HG02588 (cell line): ENCODE data around the gene CAMK2B.

ENCODE experiments used
- ATAC-seq: cut with Tn5 transposase; IDR thresholded peaks from one replicate; pipeline ENCODE4 v1.9.1; 2021; ENCODE audit warnings: mild to moderate bottlenecking, moderate library complexity; ENCODE audit not compliant: unreplicated experiment

The CAMK2B gene

DNA sequence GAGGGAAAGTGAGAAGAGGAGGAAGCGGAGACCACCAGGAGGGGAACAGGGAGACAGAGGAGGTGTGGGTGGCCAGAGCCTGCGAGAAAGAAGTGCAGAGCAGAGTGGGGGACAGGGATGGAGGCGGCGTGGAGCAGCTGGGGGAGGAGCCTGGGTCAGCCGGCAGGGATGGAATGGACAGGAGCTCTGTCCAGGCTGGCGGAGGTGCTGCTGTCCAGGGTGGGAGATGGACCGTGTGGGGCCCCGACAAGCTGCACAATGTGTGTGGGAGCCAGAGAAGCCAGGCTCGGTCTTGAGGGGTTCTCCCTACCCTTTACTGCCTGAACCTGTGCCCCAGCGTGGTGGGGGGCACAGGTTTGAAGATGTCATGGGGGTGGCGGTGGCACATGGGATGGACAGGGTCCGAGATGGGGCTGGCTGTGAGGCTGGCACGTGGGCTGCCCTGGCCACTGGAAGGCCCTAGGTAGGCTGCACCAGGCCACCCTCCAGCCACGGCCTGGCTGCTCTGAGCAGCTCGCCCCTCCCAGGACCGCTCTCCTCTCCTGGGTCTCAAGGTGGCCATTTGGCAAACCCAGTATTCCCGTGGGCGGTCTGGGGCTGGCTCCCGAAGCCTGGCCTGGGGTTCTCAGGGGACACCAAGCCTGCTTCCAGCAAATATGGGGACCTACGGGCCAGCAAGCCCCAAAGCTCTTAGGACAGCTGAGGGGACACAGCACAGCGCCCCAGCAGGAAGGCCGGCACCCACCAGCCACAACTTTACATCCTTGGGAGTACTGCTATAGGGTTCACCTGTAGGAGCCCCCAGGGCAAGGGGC, 92.3 kb downstream of the CAMK2B start:
- ATAC-seq = no peak

DNA sequence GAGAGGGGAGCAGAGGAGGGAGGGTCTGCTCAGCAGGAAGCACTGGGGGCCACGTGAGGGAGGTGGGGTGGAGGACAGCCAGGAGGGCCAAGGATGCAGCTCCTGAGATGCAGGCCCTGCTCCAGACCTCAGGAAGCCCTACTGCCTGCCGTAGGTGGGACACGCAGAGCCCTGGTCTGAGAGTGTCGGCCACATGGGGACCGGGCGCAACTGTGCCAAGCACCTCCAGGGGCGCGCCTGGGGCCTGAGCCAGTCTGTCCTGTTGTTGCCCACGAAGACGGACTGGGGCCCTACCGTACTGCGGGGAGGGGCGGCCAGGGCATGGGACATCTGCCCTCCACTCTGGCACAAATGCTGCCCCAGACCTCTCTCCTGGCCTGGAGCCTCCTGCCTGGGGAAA, 93.0 kb downstream of the CAMK2B start:
- ATAC-seq = no peak

DNA sequence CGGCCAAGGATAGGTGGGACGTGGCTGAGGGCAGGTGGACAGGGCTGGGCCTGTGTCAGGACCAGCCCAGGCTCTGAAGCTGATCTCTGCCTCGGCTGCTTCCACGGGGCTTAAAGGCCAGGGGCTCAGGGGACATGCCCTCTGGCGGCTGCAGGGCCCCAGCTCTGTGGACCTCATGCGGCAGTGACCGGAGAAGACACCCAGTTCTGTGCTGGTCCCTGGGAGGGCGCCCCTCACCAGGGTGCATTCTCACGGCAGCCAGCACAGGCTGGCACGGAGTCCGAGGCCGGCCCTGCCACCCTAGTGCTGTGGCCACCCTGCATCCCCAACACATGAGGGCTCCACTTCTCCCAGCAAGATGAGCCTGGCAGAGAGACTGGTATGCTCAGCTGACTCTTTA, 94.3 kb downstream of the CAMK2B start:
- no peak for ATAC-seq

DNA sequence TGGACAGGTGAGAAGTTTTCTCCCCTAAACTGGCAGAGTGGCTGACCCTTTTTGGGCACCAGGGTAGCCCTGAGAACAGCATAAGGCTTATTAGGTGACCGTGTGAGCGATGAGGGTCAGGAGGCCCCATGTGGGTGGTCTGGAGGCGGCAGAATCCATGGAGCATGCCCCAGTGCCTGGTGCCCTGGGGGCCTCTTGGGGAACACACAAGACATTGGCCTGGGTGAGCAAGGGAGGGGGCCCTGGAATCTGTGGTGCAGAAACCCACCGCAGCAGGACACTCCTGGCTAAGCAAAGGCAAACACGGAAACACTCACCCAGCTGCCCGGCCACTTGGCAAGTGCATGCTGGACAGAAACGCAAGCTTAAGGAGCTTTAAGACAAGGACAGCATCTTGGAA, 95.1 kb downstream of the CAMK2B start:
- ATAC-seq = no peak

DNA sequence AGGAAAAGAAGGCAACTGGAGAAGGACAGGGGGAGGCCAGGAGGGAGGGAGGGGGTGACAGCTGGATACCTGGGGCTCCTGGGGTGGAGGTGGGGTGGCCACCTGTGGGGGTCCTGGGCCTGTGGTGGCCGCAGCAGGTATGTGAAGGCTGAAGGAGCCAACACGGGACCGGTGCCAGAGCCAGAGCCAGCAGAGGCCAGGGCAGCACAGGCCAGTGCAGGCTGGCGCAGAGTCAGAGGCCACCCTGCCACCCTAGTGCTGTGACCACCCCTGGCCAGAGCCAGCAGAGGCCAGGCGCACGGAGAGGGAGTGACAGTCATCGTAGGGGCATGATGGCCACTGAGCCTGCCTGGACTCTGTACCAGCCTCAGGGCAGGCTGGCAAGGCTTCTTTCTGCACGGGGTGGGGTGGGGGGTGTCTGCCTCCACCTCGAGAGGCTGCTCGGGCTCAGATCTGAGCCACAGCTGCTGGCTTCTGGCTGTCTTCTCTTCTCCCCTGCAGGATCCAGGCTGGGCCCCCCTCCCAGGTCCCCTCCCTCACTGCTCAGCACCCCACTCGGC, 95.8 kb downstream of the CAMK2B start:
- no peak for ATAC-seq

DNA sequence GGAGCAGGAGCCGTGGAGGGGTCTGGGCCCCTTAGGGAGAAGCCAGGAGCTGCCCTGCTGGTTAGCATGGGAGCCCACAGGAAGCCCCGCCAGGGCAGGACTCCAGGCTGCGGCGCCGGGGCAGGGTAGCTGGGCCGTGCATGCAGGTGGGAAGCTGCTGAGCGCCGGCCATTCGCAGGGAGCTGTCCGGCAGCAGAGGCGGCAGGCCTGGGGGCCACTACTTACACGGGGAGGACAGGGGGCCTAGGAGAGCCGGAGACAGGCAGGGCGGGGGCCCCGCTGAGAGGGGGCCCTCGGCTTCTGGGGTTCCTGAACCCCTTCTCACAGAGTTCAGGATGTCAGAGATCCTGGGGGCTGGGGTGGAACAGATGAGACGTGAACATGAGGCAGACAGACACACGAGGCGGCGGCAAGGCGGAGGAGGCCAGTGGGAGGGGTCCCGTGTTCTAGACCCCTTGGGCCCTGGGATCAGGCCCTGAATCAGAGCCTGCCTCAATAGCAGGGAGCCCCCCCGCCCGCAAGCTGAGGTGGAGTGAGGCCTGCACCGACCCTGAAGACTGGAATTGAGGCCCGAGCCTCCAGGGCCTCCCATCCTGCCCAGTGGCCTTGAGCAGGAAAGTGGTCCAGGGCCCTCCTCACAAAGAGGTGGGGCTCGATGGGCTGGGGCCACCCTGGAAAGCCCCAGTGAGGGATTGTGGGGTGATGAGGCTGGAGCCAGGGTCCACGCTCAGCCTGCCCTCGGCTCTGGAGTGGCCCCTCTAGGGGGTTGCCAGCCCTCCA, 96.6 kb downstream of the CAMK2B start:
- ATAC-seq = no peak

DNA sequence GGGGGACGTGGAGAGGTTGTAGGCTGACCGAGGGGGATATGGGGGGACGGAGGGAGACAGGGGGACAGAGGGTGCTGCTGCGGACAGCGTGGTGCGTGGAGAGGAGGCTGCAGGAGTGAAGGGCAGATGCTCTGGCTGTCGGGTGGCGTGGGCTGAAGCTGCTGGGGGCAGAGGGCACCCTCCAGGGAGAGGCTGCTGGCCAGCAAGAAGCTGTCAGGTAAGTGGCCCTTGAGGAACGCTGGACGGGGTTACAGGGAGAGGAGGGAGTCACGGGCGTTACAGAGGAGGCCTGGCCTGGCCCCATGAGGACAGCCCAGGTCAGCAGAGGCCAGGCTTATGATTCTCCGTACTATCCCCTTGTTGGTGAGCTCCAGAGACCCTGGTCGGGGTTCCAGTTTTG, 97.5 kb downstream of the CAMK2B start:
- no peak for ATAC-seq

DNA sequence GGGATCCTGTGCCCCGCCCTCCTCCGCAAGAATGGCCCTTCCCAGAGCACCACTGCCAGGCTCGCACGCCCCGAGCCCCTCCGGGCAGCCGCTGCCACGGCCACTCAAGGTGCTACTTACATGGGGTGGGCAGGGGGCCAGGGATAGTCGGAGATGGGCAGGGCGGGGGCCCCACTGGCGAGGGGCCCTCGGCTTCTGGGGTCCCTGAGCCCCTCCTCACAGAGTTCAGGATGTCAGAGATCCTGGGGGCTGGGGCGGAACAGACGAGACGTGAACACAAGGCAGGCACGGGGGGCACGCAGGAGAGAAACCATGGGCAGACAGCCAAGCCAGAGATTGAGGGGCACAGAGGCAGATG, 99.0 kb downstream of the CAMK2B start:
- no peak for ATAC-seq

DNA sequence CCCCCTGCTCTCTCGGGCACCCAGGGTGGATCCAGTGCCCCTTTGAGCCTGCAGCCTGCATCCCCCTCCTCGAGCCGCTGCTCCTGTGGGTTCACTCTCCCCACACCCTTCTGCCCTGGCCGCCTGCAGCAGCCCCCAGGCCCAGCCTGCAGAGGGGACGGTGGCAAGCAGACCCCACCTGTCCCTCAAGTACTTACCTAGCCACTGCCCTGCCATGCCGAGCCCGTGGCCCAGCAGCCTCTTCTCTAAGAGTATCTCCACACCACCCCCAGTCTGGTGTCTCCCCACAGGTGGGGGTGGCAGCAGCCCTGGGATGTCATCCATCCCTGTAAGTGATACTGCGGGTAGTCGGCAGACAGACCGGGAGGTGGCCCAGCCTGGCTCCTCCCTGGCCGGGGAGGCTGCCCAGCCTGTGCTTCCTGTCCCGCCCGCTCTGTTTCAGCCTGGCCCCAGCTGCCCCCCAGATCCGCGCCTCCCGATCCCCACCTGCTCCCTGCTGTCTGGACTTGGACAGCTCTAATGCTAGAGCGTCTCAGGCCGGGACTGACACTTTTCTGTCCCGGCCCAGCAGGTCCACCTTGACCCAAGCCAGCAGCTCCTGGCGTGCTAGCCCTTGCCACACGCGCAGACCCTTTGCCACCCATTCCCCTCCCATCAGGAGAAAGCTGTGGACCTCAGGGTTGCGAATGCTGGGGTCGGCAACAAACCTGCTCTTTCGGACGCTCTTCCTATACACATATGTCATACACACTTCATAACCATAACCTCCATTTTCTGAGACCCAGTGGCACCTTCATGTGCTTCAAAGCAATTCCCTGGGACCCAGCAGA, 99.6 kb downstream of the CAMK2B start:
- ATAC-seq = no peak

DNA sequence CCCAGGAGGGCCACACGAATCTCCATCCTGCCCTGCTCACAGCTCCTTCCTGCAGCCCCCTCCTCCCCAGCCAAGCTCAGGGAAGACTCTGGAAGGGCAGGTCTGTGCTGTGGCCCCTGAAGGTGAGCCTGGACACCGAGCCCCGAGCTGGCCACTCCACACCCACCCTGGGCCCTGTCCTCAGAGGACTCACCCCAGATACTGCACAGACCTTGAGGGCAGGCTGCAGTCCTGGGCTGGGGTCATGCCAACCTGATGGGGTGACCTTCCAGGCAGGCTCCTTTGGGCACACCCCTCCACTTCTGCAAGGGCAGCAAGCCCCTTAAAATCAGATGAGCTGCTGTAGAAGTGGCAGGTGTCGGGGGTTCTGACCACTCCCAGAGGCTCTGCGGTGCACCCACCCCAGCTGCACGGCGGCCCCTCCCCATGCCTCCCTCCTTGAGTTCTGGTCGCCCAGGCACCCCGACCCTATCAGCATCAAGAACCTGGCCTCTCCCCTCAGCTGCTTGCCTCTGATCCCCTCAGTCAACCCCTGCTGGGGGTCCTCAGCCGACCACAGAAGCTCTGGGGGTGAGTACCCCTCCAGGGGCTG, 100.3 kb downstream of the CAMK2B start:
- no peak for ATAC-seq

DNA sequence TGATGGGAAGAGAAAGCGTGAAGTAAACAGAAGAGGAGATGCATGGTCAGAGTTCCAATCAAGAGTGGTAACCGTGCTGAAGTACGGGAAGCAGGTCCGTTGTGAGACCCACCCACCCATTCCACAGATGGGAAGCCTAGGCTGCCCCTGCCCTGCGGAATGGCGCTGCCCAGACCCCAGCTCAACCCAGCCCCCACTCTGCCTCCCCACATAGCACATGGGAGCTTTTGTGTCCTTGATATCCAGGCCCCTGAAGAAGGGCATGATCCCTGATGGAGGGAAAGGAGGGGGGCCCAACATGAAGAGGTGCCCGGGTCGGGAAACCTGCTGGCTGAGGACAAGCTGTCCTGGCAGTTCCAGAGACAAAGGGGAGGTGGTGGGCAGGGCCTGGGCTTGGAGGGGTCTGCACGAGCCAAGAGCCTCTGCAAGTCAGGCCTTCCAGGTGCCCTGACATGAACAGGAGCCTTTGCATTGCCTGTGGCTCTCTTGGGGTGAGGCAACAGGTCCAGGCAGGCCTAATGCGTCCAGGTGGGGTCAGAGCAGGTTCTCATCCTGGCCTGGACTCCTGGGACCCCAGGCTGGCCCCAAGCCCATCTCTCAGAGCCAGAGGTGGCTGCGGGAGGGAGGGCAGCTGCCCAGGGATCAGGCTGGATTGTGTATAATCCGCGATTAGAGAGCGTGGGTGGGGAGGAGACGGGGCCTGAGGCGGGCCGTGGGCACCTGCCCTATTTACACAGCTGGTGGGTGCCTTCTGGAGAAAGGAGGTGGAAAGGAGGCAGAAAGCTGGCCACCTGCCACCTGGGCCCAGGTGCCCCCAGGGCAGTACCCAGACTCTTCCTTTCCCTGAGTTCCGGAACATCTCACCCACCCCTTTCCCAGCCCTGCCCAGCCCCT, 101.1 kb downstream of the CAMK2B start:
- no peak for ATAC-seq

DNA sequence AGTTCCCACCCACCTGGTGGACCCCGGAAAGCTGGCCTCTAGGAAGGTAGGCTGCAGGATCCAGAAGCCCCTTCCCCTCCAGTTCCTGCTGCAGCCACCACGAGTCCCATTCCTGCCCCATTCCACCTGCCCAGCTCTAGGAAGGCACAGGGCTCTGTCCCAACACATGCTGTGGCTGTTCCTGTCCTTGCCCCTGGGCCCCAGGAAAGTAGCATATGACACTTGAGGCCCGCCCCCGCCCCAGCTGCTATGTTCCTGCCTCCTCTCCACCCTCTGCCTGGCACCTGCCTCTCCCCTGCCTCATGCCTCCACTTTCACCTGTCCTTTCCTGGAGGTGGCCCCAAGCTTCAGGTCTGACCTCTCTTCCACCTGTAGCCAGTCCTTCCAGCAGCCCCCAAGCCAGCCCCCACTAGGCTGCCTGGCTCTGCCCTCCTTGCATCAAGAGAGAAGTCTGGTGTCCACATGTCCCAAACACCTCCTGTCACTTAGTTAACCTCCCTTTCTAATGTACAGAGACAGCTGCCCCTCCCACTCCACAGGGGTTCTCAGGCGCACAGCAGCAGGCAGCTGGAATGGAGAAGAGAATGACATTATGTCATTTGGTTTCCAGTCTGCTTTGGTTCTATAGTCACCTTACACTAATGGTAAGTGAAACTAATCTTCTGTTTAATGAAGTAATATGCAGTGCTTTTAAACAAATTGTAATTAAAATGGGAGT, 101.9 kb downstream of the CAMK2B start:
- ATAC-seq = no peak

DNA sequence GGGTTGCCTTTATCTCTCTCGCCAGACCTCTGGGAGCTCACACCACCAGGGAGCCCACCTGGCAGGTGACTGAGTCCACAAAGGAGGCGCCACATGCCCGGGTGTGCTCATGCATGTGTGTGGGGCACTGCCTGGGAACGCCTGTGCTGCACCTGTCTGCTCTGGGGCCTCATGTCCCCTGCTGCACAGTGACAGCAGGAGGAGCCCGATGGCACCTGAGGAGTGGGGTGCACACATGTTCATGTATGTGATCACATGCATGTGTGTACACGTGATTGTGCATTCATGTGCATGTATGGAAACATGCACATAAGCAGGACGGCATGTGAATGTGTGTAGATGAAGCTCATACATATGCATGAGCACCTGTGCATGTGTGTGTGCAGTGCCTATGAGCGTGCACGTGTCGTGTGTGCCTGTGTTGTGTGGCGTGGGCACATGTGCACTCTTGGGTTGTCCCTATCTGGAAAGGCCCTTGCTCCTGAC, 102.6 kb downstream of the CAMK2B start:
- ATAC-seq = no peak

DNA sequence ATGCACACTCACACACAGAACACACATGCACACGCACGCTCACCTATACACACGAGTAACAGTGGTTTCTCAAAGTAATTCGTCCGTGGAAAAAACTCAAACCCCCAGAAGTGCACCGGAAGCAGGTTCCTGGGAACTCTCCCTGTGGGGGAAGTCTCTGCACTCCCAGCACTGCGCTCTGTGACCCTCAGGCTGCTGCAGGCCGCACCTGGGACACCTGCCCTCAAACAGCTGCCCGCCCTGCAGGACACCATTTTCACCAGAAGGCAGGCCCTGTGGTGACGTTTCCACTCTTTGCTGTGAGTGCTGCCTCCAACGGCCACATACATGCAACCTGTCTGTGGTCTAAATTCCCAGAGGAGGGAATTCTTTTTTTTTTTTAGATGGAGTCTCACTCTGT, 103.3 kb downstream of the CAMK2B start:
- no peak for ATAC-seq

DNA sequence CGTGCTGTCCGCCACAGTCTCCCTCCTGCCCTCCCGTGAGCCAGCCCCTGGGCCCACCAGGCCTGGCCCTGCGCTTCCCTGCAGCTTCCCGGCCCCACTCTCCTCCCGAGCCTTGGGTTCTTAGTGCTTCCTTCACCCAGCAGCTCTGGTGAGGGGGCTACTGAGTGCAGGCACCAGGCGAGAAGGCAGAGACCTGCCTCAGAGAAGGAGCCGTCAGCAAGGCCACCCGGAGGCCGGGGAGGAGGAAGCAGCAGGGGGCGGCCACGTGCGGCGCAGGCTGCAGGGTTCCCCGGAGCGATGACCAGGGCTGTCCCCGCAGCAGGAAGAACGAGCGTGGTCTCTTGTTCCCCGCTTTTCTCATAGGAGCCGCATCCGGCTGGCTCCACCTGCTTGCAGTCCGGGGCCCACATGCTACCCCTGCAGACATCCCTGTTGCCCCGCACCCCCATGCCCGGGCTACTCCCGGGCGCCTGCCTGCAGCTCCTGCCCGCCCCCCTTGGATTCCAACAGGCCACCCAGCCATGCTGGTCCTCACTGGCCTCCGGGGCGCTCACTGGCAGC, 104.1 kb downstream of the CAMK2B start:
- ATAC-seq = no peak

DNA sequence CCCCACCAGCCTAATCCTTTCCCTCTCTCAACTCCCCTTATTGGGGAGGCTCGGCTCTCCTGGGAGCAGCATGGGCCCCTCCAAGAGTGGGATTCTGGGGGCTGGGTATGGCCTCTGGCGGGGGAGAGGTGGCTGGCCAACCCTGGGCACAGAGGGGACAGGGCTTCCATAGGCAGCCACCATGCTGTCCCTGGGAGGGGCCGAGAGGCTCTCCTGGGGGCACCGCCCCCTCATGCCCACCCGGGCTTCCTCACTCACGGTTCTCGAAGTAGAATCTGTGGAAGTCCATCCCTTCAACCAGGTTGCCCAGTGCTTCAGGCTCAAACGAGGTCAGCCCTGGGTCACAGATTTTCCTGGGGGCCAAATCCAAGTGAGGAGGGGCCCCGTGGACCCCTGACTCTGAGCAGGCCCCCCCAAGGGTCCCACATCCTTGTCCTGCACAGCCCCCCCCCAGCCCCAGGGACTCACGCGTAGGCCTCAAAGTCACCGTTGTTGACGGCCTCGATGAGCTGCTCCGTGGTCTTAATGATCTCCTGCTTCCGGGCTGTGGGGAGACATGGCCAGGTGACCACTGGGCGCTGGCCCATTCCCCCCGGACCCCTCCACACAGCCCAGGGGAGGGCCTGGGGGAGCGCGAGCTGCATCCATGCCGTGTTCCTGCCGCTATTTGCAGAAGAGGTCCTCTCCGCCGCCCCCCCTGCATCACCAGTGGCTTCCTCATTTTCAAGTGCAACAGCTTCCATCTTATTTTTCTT, 104.9 kb downstream of the CAMK2B start:
- no peak for ATAC-seq

DNA sequence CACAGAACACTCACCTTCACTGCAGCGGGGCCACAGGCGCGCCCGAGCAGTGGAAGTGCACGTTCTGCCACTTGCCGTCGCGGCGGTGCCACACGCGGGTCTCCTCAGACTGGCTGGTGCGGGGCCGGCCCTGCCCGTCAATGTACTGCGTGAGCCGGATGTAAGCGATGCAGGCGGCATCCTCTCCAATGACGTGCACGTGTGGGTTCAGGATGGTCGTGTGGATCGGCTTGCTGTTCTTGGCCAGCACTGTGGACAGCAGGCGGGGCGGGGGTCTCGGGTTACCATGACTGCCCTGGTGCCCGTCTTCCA, 105.4 kb downstream of the CAMK2B start:
- no peak for ATAC-seq

DNA sequence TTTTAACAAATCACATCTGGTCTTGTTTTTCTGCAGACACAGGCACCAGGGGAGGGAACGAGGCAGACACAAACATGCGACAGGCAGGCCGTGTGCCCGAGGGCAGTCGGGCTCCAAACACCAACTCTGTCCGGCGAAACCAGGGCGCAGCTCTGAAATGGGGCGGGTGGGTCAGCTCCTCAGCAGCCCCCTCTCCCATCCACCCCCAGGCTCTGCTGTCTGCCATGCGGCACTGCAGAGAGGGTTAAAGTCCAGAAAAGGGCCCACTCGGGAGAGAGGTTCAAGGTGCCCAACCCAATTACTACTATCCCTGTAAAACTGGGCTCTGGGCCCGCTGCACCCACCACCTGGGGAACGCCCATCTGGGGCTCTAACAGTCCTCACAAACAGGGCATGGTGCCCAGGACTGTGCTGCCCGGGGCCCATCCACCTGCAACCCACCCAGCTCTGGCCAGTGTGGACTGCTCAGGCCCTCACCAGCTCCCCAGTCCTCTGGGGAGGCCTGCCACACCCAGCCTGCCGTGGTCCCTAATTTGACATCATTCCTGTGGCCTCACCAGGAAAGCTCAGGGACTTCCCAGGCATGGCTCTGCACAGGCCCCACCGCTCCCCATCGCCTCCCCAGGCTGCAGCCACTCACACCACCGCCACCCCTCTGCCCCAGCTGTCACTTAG, 105.9 kb downstream of the CAMK2B start:
- no peak for ATAC-seq
